Tibial nerve (tissue), 4 donors: ENCODE data around the gene KIF6.

Source experiments
- EP300 ChIP-seq, 2 donors: sonication (generic); formaldehyde crosslinking; IDR thresholded peaks; one replicate each; pipeline ENCODE4 v1.6.1; 2017; ENCODE audit warnings: antibody characterized with exemption in 2 of 2, mild to moderate bottlenecking in 1 of 2
- POLR2A ChIP-seq, 2 donors: fragments of 450-650 bp; IDR thresholded peaks; one replicate each; pipeline ENCODE4 v1.6.1; 2017; ENCODE audit warnings: antibody characterized with exemption in 2 of 2, mild to moderate bottlenecking in 2 of 2, moderate library complexity in 2 of 2
- TF ChIP-seq, protein P1 (sequence below), 5 experiments: fragments of 200-600 bp in 3 of 5; fragments of 450-650 bp in 2 of 5; sonication (generic) in 3 of 5; IDR thresholded peaks; one replicate each; pipeline ENCODE4 v1.5.1; 2016 to 2019; ENCODE audit warnings: antibody characterized with exemption in 5 of 5, mild to moderate bottlenecking in 3 of 5, moderate library complexity in 2 of 5

DNA sequence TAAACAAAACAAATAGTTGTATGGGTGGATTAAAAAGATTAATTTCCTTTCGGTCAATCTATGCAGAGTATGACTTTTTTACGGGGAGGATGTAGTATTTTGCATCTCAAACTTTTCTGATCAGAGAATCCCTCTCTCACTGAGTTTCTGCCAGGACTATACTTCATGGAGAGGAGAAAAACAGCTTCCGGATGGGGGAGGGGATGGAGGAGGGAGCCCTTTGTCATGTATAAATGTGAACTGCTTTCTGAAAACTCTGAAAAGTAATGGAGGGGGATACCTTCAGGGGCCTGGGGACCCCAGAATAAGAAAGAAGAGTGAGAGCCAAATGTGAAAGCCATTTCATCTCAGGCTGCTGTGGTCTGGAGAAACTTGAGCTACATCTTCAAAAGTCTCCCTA lies 229.6 kb downstream of the KIF6 start:
- TF ChIP-seq, protein P1, sequence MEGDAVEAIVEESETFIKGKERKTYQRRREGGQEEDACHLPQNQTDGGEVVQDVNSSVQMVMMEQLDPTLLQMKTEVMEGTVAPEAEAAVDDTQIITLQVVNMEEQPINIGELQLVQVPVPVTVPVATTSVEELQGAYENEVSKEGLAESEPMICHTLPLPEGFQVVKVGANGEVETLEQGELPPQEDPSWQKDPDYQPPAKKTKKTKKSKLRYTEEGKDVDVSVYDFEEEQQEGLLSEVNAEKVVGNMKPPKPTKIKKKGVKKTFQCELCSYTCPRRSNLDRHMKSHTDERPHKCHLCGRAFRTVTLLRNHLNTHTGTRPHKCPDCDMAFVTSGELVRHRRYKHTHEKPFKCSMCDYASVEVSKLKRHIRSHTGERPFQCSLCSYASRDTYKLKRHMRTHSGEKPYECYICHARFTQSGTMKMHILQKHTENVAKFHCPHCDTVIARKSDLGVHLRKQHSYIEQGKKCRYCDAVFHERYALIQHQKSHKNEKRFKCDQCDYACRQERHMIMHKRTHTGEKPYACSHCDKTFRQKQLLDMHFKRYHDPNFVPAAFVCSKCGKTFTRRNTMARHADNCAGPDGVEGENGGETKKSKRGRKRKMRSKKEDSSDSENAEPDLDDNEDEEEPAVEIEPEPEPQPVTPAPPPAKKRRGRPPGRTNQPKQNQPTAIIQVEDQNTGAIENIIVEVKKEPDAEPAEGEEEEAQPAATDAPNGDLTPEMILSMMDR (IDR thresholded peaks at IDR 0.05) = no peak
- TF ChIP-seq POLR2A (IDR thresholded peaks at IDR 0.05) (no peak), EP300 (IDR thresholded peaks at IDR 0.05) (no peak)
